Heart left ventricle (tissue), 16 donors: Measurements from ENCODE around the gene LNX1. TPM values are rescaled to one million over a fixed set of nuclear protein-coding genes. Genes with fewer than 3 reads are reported as not detected.

Experiments used
- ATAC-seq, 4 donors: fragments of 200-7000 bp; cut with Tn5 transposase; one replicate each; pipeline ENCODE4 v1.9.1; 2020 to 2022; ENCODE audit warnings: moderate library complexity in 4 of 4, mild to moderate bottlenecking in 3 of 4, moderate number of reproducible peaks in 1 of 4
- DNase-seq, 5 donors: peaks; one replicate each; pipeline ENCODE4 v3.0.0-alpha.2; 2020
- H3K27ac ChIP-seq, 12 donors: fragments of 200-600 bp; sonication (generic) in 4 of 12; one replicate each; pipeline versions ENCODE4 v1.5.0 to v1.8.0; 2016 to 2022; ENCODE audit warnings: mild to moderate bottlenecking in 2 of 12
- H3K27me3 ChIP-seq, 9 donors: fragments of 200-600 bp; sonication (generic) in 2 of 9; one replicate each; pipeline versions ENCODE4 v1.5.1 to v1.8.0; 2016 to 2022; ENCODE audit warnings: mild to moderate bottlenecking in 3 of 9
- H3K36me3 ChIP-seq, 9 donors: fragments of 200-600 bp; sonication (generic) in 2 of 9; one replicate each; pipeline versions ENCODE4 v1.5.0 to v1.8.0; 2018 to 2022; ENCODE audit warnings: mild to moderate bottlenecking in 2 of 9
- H3K4me1 ChIP-seq, 12 donors: fragments of 200-600 bp; sonication (generic) in 4 of 12; one replicate each; pipeline versions ENCODE4 v1.5.0 to v1.8.0; 2016 to 2022; ENCODE audit warnings: mild to moderate bottlenecking in 3 of 12
- H3K4me3 ChIP-seq, 12 donors: fragments of 200-600 bp; sonication (generic) in 4 of 12; one replicate each; pipeline versions ENCODE4 v1.5.0 to v1.8.0; 2017 to 2022; ENCODE audit warnings: mild to moderate bottlenecking in 9 of 12, moderate library complexity in 4 of 12
- H3K9me3 ChIP-seq, 12 donors: fragments of 200-600 bp; sonication (generic) in 4 of 12; one replicate each; pipeline versions ENCODE4 v1.5.0 to v1.8.0; 2016 to 2022; ENCODE audit warnings: mild to moderate bottlenecking in 1 of 12
- POLR2A ChIP-seq, 2 donors: fragments of 450-650 bp; IDR thresholded peaks; one replicate each; pipeline ENCODE4 v1.6.1; 2017; ENCODE audit warnings: antibody characterized with exemption in 2 of 2, mild to moderate bottlenecking in 2 of 2, moderate library complexity in 2 of 2
- WGBS, 4 donors: extraction: QIAGEN DNeasy Blood & Tissue Kit in 2 of 4; methylation state at CpG; one replicate each; pipeline versions ENCODE4 v1.1.5 to v1.1.7; 2013 to 2018; 5-methylcytosine and 5-hydroxymethylcytosine counted together
- intact Hi-C, 10 donors: fragments of 100-400 bp; cut with DNase I; formaldehyde crosslinking; loops; one replicate each; pipeline versions ENCODE4 v1.11.1 to v1.14.2; 2022
- polyA plus RNA-seq, 2 donors: library from polyadenylated mRNA; stranded (reverse); fragments of 200-250 nt; gene quantifications; one replicate each; pipeline ENCODE4 v1.2.3, GENCODE V29; 2013
- total RNA-seq, 9 donors: library from RNA; depleted of rRNA in 2 of 9; stranded (reverse); fragments of >200 nt in 2 of 9; fragmentation: NEBNext Ultra II Directional in 3 of 9; extraction: Animal tissue kit (Norgen Biotek cat#: 25700) in 3 of 9; gene quantifications; one replicate each; pipeline versions ENCODE4 v1.1.0 to v1.2.4, GENCODE V29; 2016 to 2023
- TF ChIP-seq, protein P1 (sequence below), 12 donors: fragments of 200-600 bp; sonication (generic) in 4 of 12; IDR thresholded peaks; one replicate each; pipeline versions ENCODE4 v1.5.0 to v1.8.0; 2018 to 2022; ENCODE audit warnings: antibody characterized with exemption in 12 of 12, mild to moderate bottlenecking in 5 of 12
- donor health status: ischemic (EF 13 %, LVEDD 7.1; RV severe dilation, severe dysfunction).
- donor health status: healthy with polysubstance abuse.
- donor health status: DM: no; HTN: yes; CAD: no.
- donor health status: DM: no; HTN: no; CAD: no.
- donor health status: ischemic (EF 25% LVEDD 6.9; RV normal size, moderate dysfunction).
- donor health status: ischemic (EF 25% LVEDD 5.7; RV mildly dilated, moderate dysfunction).
- donor health status: healthy.
- donor health status: DM: yes; HTN: yes; CAD: no.
- donor health status: ischemic (EF 35%, LVEDD 5.7; RV mildly dilated, moderate dysfunction).
- donor health status: nonischemic (EF 11% LVEDD 7.7; RV severe dilation, severe dysfunction).
- donor health status: DM: yes; HTN: yes; CAD: no.
- donor health status: PGD.
- donor health status: ischemic (EF 29% LVEDD 5.4; RV normal size, mild dysfunction).
- donor health status: nonischemic (EF 23%, LVEDD 6.1; RV moderate dilation, normal function).

Gene LNX1
- total and polyA plus RNA-seq, 11 donors = 3.4 to 15.7 (median 6.7) TPM

DNA sequence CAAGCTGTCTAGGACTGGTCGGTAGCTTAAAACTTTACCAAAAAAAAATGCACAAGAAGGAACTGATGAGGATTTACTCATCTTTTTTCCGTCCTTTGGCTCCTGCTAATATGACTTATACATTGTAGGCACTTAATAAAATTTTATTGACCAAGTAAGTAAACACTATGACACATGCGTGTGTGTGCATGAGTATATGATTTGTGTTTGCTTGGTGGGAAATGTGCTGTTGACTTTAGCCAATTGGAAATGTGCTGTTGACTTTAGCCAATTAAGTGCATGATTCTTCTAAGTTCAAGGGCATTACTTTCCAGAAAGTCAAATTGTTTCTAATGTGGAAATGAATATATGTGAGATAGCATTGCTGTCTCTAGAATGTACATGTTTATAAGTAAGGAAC, 135.5 kb downstream of the LNX1 start:
- no peak for ATAC-seq
- TF ChIP-seq, protein P1, sequence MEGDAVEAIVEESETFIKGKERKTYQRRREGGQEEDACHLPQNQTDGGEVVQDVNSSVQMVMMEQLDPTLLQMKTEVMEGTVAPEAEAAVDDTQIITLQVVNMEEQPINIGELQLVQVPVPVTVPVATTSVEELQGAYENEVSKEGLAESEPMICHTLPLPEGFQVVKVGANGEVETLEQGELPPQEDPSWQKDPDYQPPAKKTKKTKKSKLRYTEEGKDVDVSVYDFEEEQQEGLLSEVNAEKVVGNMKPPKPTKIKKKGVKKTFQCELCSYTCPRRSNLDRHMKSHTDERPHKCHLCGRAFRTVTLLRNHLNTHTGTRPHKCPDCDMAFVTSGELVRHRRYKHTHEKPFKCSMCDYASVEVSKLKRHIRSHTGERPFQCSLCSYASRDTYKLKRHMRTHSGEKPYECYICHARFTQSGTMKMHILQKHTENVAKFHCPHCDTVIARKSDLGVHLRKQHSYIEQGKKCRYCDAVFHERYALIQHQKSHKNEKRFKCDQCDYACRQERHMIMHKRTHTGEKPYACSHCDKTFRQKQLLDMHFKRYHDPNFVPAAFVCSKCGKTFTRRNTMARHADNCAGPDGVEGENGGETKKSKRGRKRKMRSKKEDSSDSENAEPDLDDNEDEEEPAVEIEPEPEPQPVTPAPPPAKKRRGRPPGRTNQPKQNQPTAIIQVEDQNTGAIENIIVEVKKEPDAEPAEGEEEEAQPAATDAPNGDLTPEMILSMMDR (IDR thresholded peaks at IDR 0.05) = no peak
- no peak for TF ChIP-seq POLR2A (IDR thresholded peaks at IDR 0.05)
- H3K36me3 ChIP-seq = peaks cover 2 to 90% (median 75%) of the 10 kb centered on the region in 9 donors

DNA sequence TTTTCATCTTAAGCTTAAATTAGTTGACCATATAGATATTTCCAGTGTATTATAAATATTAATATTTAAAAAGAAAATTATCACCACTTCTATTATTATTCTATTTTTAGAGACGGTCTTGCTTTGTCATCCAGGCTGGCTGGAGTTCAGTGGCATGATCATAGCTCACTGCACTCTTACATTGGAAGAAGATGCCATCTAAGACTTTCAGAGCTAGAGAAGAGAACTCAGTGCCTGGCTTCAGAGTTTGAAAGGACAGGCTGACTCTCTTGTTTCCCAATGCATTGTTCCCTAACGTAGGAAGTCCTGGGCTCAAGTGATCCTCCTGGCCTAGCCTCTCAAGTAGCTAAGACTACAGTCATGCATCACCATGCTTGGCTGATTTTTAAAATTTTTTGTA, 137.9 kb downstream of the LNX1 start:
- no peak for ATAC-seq
- intact Hi-C loops = loop anchor here in 1 of 10 donors (10.0 kb wide), 1 partner anchor 69 kb away; no protein-coding TSS in a partner anchor
- 69 to 81% (median 75%) methylated on average over 2 of the region's 2 CpGs for WGBS, 4 donors

More for the DNA sequence above, 135.5 kb downstream of the LNX1 start:
- H3K9me3 ChIP-seq = no peaks in the 10 kb centered on the region
- no peak for DNase-seq
- intact Hi-C loops = loop anchor here in 1 of 10 donors (10.0 kb wide), 1 partner anchor 71 kb away; no protein-coding TSS in a partner anchor
- H3K27ac ChIP-seq = no peak overlapping the region
- no peaks in the 10 kb centered on the region for H3K27me3 ChIP-seq
- peaks cover 0 to 7% (median 0%) of the 10 kb centered on the region in 12 donors for H3K4me1 ChIP-seq
- no peak overlapping the region for H3K4me3 ChIP-seq
- WGBS, 4 donors = 96 to 100% (median 98%) methylated on average over 3 of the region's 3 CpGs

DNA sequence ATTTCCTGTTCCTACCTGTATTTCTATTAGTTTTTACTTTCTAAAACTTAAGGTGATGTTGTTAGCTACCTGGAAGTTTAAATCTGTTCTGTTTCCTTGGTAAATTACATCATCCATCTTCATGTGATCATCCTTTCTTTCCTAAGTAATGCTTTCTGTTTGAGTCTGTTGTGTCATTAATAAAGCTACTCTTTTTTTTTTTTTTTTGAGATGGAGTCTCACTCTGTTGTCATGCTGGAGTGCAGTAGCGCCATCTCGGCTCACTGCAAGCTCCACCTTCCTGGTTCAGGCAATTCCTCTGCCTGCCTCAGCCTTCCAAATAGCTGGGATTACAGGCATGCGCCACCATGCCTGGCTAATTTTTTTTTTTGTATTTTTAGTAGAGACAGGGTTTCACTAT, 140.5 kb downstream of the LNX1 start:
- Histone ChIP-seq H3K36me3 (peaks cover 2 to 65% (median 46%) of the 10 kb centered on the region in 9 donors), H3K9me3 (no peaks in the 10 kb centered on the region), H3K27me3 (no peaks in the 10 kb centered on the region), H3K27ac (no peak overlapping the region), H3K4me1 (peaks cover 0 to 7% (median 0%) of the 10 kb centered on the region in 12 donors), H3K4me3 (no peak overlapping the region)
- no peak for TF ChIP-seq POLR2A (IDR thresholded peaks at IDR 0.05)
- TF ChIP-seq, protein P1 (IDR thresholded peaks at IDR 0.05) = no peak
- intact Hi-C loops = loop anchor here in 1 of 10 donors (10.0 kb wide), 1 partner anchor 66 kb away; no protein-coding TSS in a partner anchor
- ATAC-seq (no peak), DNase-seq (peak in 1 of 5 donors; percentile 22)
- WGBS, 4 donors = 90 to 96% (median 95%) methylated on average over 3 of the region's 3 CpGs

More for the DNA sequence above, 137.9 kb downstream of the LNX1 start:
- DNase-seq = peak in 1 of 5 donors; percentile 30
- Histone ChIP-seq H3K4me3 (no peak overlapping the region), H3K36me3 (peaks cover 2 to 66% (median 51%) of the 10 kb centered on the region in 9 donors), H3K4me1 (peaks cover 0 to 7% (median 0%) of the 10 kb centered on the region in 12 donors), H3K27ac (no peak overlapping the region), H3K9me3 (no peaks in the 10 kb centered on the region), H3K27me3 (no peaks in the 10 kb centered on the region)
- TF ChIP-seq POLR2A (IDR thresholded peaks at IDR 0.05) = no peak

DNA sequence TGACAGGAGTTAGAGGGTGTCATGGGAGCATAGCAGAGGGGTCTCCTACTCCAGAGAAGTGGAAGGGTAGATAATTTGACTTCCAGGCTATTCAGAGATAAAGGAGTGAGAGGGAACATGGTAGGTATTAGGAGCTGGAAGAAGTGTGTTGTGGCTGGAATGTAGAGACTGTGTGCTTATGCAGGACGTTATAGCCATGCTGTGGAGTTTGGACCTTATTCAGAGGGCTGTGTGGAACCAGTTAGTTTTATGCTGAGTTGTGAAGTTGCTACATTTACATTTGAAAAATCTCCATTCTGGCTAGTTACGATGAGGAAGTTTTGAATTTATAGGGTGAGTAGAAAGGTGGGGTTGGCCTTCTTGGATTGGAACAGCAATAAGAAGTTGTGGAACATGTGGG, 146.3 kb downstream of the LNX1 start:
- H3K27ac ChIP-seq = no peak overlapping the region
- intact Hi-C loops = no loop called here
- no peak for DNase-seq
- TF ChIP-seq, protein P1 (IDR thresholded peaks at IDR 0.05) = no peak
- TF ChIP-seq POLR2A (IDR thresholded peaks at IDR 0.05) = no peak
- H3K27me3 ChIP-seq = no peaks in the 10 kb centered on the region
- H3K9me3 ChIP-seq = no peaks in the 10 kb centered on the region
- WGBS, 4 donors = 96 to 98% (median 96%) methylated on average over 2 of the region's 2 CpGs
- ATAC-seq = no peak
- H3K4me3 ChIP-seq = no peak overlapping the region
- no peaks in the 10 kb centered on the region for H3K4me1 ChIP-seq
- peaks cover 0 to 74% (median 41%) of the 10 kb centered on the region in 9 donors for H3K36me3 ChIP-seq

DNA sequence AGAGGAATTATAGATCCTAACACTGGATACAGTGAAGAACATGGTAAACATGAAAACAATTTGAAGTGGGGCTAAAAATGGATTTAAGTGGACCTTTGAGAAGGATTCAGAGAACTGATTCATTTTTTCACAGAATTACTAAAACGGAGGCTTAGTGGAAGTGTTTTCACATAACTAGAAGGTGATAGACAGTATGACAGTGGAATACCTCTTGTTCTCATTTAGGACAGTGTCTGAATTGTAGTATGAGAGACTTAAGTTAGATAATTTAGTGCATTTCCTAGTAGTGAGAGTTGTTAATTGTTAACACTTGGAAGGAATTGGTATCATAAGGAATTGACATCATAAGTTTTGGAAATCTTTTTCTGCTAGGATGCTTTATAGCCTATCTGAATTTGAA, 149.7 kb downstream of the LNX1 start:
- ATAC-seq (no peak), DNase-seq (no peak)
- H3K36me3 ChIP-seq = peaks cover 0 to 91% (median 55%) of the 10 kb centered on the region in 9 donors
- 73 to 93% (median 88%) methylated on average over 1 of the region's 1 CpG for WGBS, 4 donors
- intact Hi-C loops = loop anchor here in 1 of 10 donors (2.0 kb wide), 1 partner anchor 43 kb away; no protein-coding TSS in a partner anchor
- no peak overlapping the region for H3K4me3 ChIP-seq
- no peaks in the 10 kb centered on the region for H3K27me3 ChIP-seq
- H3K4me1 ChIP-seq = no peaks in the 10 kb centered on the region
- H3K9me3 ChIP-seq = no peaks in the 10 kb centered on the region
- H3K27ac ChIP-seq = no peak overlapping the region
- TF ChIP-seq, protein P1 (IDR thresholded peaks at IDR 0.05) = no peak
- no peak for TF ChIP-seq POLR2A (IDR thresholded peaks at IDR 0.05)
